ENCODE data around the gene SLC13A2.

DNA sequence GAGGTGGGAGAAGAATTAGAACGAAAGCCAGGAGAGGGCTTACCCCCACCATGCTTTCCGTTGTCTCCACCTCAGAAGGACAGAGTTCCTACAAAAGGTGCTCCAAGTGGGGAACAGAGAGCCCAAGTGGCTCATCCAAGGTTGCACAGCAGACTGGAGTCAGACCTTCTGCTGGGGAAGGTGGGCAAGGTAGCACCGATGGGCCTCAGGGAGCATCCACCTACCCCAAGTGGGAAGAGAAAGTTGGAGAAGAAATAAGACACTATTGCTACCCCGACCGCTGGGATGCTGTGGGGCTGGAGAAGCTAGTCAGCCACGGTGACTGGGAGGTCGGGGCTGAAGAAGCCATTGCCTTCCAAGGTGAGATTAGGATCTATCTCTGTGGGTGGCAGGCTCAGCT is 57.5 kb downstream of the SLC13A2 start:
- TF ChIP-seq POLR2A (IDR thresholded peaks at IDR 0.05) (no peak), POLR2AphosphoS5 (IDR thresholded peaks at IDR 0.05) (no peak), EP300 (IDR thresholded peaks at IDR 0.05) (no peak)
- TF ChIP-seq, protein P1, sequence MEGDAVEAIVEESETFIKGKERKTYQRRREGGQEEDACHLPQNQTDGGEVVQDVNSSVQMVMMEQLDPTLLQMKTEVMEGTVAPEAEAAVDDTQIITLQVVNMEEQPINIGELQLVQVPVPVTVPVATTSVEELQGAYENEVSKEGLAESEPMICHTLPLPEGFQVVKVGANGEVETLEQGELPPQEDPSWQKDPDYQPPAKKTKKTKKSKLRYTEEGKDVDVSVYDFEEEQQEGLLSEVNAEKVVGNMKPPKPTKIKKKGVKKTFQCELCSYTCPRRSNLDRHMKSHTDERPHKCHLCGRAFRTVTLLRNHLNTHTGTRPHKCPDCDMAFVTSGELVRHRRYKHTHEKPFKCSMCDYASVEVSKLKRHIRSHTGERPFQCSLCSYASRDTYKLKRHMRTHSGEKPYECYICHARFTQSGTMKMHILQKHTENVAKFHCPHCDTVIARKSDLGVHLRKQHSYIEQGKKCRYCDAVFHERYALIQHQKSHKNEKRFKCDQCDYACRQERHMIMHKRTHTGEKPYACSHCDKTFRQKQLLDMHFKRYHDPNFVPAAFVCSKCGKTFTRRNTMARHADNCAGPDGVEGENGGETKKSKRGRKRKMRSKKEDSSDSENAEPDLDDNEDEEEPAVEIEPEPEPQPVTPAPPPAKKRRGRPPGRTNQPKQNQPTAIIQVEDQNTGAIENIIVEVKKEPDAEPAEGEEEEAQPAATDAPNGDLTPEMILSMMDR (IDR thresholded peaks at IDR 0.05) = no peak

Data from sigmoid colon (tissue), 4 donors.